ENCODE measurements around the gene ADAT1. TPM values are rescaled to one million over a fixed set of nuclear protein-coding genes. Genes with fewer than 3 reads are reported as not detected.
A peak's percentile ranks its signal among the peaks of the same experiment; 100 is the strongest.

Gene ADAT1
- total and polyA plus RNA-seq, 2 experiments from 2014 or later, result 21.2 to 37.9 TPM

DNA sequence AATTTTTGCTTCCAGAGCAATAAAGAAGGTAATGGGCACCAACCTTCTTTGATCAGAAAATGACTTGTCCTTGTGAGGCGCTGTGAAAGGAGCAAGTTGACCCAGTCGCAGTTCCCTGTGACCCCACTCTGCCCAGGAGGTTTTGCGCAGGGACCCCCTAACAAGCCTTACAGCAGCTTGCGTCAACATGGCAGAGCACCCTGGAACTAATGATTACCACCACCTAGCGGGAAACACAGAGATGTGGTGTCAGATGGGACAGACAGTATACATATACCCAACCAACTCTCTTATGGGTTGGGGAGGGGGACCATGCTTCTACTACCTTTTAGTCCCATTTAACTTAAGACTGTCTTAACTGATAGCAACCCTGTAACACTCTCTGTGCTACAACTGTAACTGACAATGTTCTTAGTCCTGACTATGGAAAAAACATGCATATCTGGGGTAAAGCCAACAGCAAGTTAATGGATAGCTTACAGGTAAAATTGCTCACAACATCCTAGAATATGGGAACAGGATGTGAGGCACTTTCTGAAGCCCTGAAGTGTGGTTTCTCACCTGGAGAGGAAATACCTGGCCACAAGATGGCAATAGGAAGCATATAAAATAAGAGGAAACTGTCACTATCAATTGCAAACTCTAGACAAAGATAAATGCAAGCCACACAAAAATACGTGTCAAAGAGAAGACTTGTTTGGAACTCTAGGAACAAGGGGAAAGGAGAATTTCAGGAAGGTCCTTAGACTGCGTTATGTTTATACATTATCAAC, 21.3 kb upstream of the ADAT1 start:
- peaks cover 28% of the 10 kb centered on the region for H4K20me1 ChIP-seq (ENCODE audit: insufficient read depth, poor library complexity, severe bottlenecking)
- TF ChIP-seq EZH2phosphoT487 (IDR thresholded peaks at IDR 0.05; ENCODE audit: low read depth, severe bottlenecking, unreplicated experiment) (no peak), EZH2 (IDR thresholded peaks at IDR 0.05; ENCODE audit: borderline replicate concordance) (no peak)
- TF ChIP-seq, protein P1, sequence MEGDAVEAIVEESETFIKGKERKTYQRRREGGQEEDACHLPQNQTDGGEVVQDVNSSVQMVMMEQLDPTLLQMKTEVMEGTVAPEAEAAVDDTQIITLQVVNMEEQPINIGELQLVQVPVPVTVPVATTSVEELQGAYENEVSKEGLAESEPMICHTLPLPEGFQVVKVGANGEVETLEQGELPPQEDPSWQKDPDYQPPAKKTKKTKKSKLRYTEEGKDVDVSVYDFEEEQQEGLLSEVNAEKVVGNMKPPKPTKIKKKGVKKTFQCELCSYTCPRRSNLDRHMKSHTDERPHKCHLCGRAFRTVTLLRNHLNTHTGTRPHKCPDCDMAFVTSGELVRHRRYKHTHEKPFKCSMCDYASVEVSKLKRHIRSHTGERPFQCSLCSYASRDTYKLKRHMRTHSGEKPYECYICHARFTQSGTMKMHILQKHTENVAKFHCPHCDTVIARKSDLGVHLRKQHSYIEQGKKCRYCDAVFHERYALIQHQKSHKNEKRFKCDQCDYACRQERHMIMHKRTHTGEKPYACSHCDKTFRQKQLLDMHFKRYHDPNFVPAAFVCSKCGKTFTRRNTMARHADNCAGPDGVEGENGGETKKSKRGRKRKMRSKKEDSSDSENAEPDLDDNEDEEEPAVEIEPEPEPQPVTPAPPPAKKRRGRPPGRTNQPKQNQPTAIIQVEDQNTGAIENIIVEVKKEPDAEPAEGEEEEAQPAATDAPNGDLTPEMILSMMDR (IDR thresholded peaks at IDR 0.05; ENCODE audit: poor library complexity), result peak; percentile 34

DNA sequence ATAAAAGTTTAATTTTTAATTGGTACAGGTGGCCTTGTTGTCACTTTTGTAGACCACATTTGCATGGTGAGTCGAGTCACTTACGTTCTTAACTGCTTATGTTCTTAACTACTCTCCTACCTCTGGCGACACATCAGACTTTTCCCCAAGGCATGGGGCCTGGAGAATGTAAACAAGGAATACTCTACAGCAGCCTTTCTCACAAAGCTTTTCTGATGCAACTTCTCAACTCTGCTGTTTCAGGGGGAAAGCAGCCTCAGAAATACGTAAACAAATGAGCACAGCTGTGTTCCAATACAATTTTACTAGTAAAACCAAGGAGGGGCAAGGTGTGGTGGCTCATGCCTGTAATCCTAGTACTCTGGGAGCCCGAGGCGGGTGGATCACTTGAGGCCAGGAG, 17.5 kb upstream of the ADAT1 start:
- Histone ChIP-seq H3K36me3 (replicated peaks; ENCODE audit: insufficient read depth, low read depth) (no peaks in the 10 kb centered on the region), H3K9me3 (ENCODE audit: low read depth) (no peaks in the 10 kb centered on the region), H3K27ac (peak overlapping the region; percentile 24), H4K20me1 (ENCODE audit: insufficient read depth, poor library complexity, severe bottlenecking) (peaks cover 18% of the 10 kb centered on the region), H3K4me1 (ENCODE audit: insufficient read depth) (no peaks in the 10 kb centered on the region), H3K9me2 (replicated peaks; ENCODE audit: insufficient read depth) (no peaks in the 10 kb centered on the region), H3K79me2 (peaks cover 44% of the 10 kb centered on the region), H3K27me3 (no peaks in the 10 kb centered on the region), H3K4me3 (no peak overlapping the region), H3K4me2 (no peak overlapping the region), H2AFZ (no peak overlapping the region)
- TF ChIP-seq, protein P1 (IDR thresholded peaks at IDR 0.05; ENCODE audit: poor library complexity), result no peak
- TF ChIP-seq EZH2phosphoT487 (IDR thresholded peaks at IDR 0.05; ENCODE audit: low read depth, severe bottlenecking, unreplicated experiment), result no peak
- no peak for DNase-seq (ENCODE audit: low spot score)
- 60% methylated on average over 6 of the region's 6 CpGs for WGBS (ENCODE audit: low lambda C conversion rate, missing lambda C conversion rate)

More for the DNA sequence above, 21.3 kb upstream of the ADAT1 start:
- no peaks in the 10 kb centered on the region for H3K9me3 ChIP-seq (ENCODE audit: low read depth)
- H2AFZ ChIP-seq, result no peak overlapping the region
- no peaks in the 10 kb centered on the region for H3K27me3 ChIP-seq
- H3K4me3 ChIP-seq, result no peak overlapping the region
- no peak overlapping the region for H3K4me2 ChIP-seq
- H3K4me1 ChIP-seq (ENCODE audit: insufficient read depth), result no peaks in the 10 kb centered on the region
- H3K27ac ChIP-seq, result no peak overlapping the region
- H3K79me2 ChIP-seq, result peaks cover 67% of the 10 kb centered on the region
- DNase-seq (ENCODE audit: low spot score), result no peak
- 89% methylated on average over 7 of the region's 7 CpGs for WGBS (ENCODE audit: low lambda C conversion rate, missing lambda C conversion rate)
- no peaks in the 10 kb centered on the region for H3K9me2 ChIP-seq (replicated peaks; ENCODE audit: insufficient read depth)
- H3K36me3 ChIP-seq (replicated peaks; ENCODE audit: insufficient read depth, low read depth), result no peaks in the 10 kb centered on the region

DNA sequence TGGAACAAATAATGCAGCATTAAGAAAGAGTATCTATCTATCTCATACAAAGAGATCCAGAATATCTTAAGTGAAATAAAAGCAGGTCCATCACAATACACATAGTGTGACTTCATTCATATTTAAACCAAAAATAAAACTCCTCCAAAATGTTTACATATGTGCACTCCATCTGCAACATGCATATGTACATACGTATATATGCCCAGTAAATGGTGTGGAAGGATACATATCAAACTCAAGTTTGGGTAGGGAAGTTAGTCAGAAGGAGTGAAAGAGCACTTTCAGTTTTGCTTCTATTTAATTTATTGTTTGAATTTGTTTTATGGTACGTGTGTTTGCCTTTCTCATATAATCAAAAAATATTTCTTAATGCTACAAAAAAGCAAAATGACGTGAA, 12.0 kb upstream of the ADAT1 start:
- TF ChIP-seq, protein P1 (IDR thresholded peaks at IDR 0.05; ENCODE audit: poor library complexity), result no peak
- TF ChIP-seq EZH2 (IDR thresholded peaks at IDR 0.05; ENCODE audit: borderline replicate concordance) (no peak), EZH2phosphoT487 (IDR thresholded peaks at IDR 0.05; ENCODE audit: low read depth, severe bottlenecking, unreplicated experiment) (no peak)
- WGBS (ENCODE audit: low lambda C conversion rate, missing lambda C conversion rate), result 97% methylated on average over 3 of the region's 3 CpGs
- H3K79me2 ChIP-seq, result peaks cover 2% of the 10 kb centered on the region

More for the DNA sequence above, 12.0 kb upstream of the ADAT1 start:
- H3K4me1 ChIP-seq (ENCODE audit: insufficient read depth), result peaks cover 8% of the 10 kb centered on the region
- H4K20me1 ChIP-seq (ENCODE audit: insufficient read depth, poor library complexity, severe bottlenecking), result no peaks in the 10 kb centered on the region
- H2AFZ ChIP-seq, result no peak overlapping the region
- no peaks in the 10 kb centered on the region for H3K9me2 ChIP-seq (replicated peaks; ENCODE audit: insufficient read depth)
- H3K27ac ChIP-seq, result no peak overlapping the region
- DNase-seq (ENCODE audit: low spot score), result no peak
- H3K9me3 ChIP-seq (ENCODE audit: low read depth), result no peaks in the 10 kb centered on the region
- no peak overlapping the region for H3K4me2 ChIP-seq
- H3K36me3 ChIP-seq (replicated peaks; ENCODE audit: insufficient read depth, low read depth), result no peaks in the 10 kb centered on the region
- H3K27me3 ChIP-seq, result no peaks in the 10 kb centered on the region
- H3K4me3 ChIP-seq, result no peak overlapping the region

Data from hepatocyte (in vitro differentiated cells).